Activated naive CD4-positive, alpha-beta T cell treated with anti-CD3 and anti-CD28 coated beads for 36 hours (primary cell): ENCODE data around the gene SLC30A1. TPM values are rescaled to one million over a fixed set of nuclear protein-coding genes. Genes with fewer than 3 reads are reported as not detected.

Experiments
- CTCF ChIA-PET: fragments of 350-600 bp; sonication (Branson Sonifier 250); formaldehyde crosslinking; loops from one replicate; lab custom pipeline; 2021; ENCODE audit warnings: antibody characterized with exemption; lab: Charles Lee
- DNase-seq: peaks from one replicate; pipeline ENCODE4 v3.0.0-alpha.2; 2020
- H3K27ac Mint-ChIP-seq: one replicate; pipeline ENCODE4 v1.8.0; 2021; ENCODE audit warnings: mild to moderate bottlenecking, mixed read lengths
- H3K27me3 Mint-ChIP-seq: one replicate; pipeline ENCODE4 v1.8.0; 2021; ENCODE audit warnings: low read depth, mixed read lengths
- H3K36me3 Mint-ChIP-seq: one replicate; pipeline ENCODE4 v1.8.0; 2021; ENCODE audit warnings: low read depth, mixed read lengths
- H3K4me1 Mint-ChIP-seq: one replicate; pipeline ENCODE4 v1.8.0; 2021; ENCODE audit warnings: low read depth, mixed read lengths
- H3K4me3 Mint-ChIP-seq: one replicate; pipeline ENCODE4 v1.8.0; 2021; ENCODE audit warnings: mild to moderate bottlenecking, moderate library complexity, mixed read lengths
- H3K9me3 Mint-ChIP-seq: one replicate; pipeline ENCODE4 v1.8.0; 2021; ENCODE audit warnings: mixed read lengths
- intact Hi-C: fragments of 100-400 bp; cut with micrococcal nuclease; formaldehyde crosslinking; loops from one replicate; pipeline ENCODE4 v1.15.1; 2023
- total RNA-seq, 2 experiments: library from RNA; stranded (reverse); gene quantifications; one replicate each; pipeline ENCODE4 v1.2.3, GENCODE V29; 2021

SLC30A1 gene
- total RNA-seq, 2 experiments from 2014 or later: 4.4 to 4.7 TPM

DNA sequence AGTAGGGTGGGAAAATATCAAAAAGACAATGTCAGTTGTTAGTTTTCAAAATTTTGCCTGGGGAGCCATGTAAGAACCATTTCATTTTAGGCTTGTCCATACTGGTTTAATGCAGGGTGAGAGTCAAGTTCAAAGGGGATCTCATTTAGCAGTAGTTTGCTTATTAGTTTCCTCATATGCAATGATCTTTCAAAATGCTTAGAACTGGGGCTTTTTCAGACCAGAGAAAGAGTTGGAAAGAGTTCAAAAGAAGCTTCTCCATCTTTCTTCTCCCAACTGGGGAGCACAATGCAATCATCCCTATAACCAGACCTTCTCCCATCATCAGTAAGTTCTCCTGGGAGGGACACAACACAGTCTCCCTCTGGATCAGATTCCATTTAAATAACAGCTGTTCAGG is 16.5 kb upstream of the SLC30A1 start:
- CTCF ChIA-PET: no interaction called here
- H3K36me3 Mint-ChIP-seq: no peaks in the 10 kb centered on the region
- no peak for DNase-seq
- intact Hi-C loops: no loop called here
- no peaks in the 10 kb centered on the region for H3K9me3 Mint-ChIP-seq
- H3K27me3 Mint-ChIP-seq: no peaks in the 10 kb centered on the region
- H3K27ac Mint-ChIP-seq: no peak overlapping the region
- peaks cover 3% of the 10 kb centered on the region for H3K4me1 Mint-ChIP-seq
- H3K4me3 Mint-ChIP-seq: no peak overlapping the region

DNA sequence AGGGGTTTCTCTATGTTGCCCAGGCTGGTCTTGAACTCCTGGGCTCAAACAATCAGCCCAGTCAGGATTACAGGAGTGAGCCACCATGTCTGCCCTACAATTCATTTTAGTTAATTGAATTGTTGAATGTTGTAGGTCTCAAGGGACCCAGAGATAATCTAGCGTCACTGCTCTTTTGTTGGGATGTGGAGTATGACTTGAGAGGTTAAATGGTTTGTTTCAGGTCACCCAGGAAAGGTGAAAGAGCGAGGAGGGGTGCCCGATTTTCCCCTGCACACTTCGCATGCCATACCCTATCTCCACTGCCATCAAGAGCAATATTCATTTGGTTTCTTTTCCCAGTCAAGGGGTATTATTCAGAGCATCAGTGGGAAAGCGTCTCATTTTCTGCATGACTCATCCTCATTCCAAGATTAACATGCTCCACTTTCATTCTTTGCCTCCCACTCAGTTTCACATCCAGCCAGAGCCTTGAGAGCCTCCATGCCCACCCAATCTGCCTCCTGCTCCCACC is 13.1 kb upstream of the SLC30A1 start:
- CTCF ChIA-PET: interaction anchor here (0.6 kb wide), 1 partner anchor 13 kb away, joined by 5 read pairs; no protein-coding TSS in a partner anchor
- intact Hi-C loops: no loop called here
- no peaks in the 10 kb centered on the region for H3K27me3 Mint-ChIP-seq

DNA sequence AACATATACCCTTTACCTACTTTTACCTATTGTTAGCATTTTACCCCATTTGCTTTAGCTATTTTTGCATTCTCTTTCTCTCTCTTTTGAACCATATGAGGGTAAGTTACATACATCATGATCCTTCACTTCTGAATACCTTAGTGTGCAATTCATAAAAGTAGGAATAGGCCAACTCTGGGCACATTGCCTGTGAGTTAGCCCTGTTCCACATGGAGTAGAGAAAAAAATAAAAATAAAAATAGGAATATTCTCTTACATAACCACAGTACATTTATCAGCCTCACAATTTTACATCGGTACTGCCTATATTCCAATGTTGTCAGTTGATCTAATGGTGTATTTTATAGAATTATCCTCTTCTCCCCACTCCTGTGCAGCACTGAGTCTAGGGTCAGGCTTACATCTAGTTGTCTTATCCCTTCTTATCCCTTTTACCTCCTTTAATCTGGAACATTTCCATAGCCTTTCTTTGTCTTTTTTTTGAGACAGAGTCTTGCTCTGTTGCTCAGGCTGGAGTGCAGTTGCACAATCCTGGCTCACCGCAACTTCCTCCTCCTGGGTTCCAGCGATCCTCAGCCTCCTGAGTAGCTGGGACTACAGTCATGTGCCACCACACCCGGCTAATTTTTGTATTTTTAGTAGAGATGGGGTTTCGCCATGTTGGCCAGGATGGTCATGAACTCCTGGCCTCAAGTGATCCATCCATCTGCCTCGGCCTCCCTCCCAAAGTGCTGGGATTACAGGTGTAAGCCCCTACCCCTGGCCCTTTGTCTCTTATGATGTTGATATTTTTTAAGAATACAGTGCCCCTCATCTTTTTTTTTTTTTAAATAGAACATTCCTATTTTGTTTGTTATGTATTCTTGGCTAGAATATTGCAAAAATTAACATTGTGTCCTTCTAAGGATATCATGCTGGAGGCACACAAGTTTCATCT is 11.1 kb upstream of the SLC30A1 start:
- H3K36me3 Mint-ChIP-seq: no peaks in the 10 kb centered on the region
- no peak for DNase-seq
- CTCF ChIA-PET: no interaction called here
- H3K4me1 Mint-ChIP-seq: peaks cover 4% of the 10 kb centered on the region
- intact Hi-C loops: no loop called here
- no peak overlapping the region for H3K4me3 Mint-ChIP-seq
- H3K27ac Mint-ChIP-seq: no peak overlapping the region
- H3K27me3 Mint-ChIP-seq: no peaks in the 10 kb centered on the region
- no peaks in the 10 kb centered on the region for H3K9me3 Mint-ChIP-seq

More for the DNA sequence above, 13.1 kb upstream of the SLC30A1 start:
- no peak for DNase-seq
- no peaks in the 10 kb centered on the region for H3K9me3 Mint-ChIP-seq
- no peaks in the 10 kb centered on the region for H3K36me3 Mint-ChIP-seq
- H3K4me3 Mint-ChIP-seq: no peak overlapping the region
- no peak overlapping the region for H3K27ac Mint-ChIP-seq
- H3K4me1 Mint-ChIP-seq: no peaks in the 10 kb centered on the region

GRCh38 chr1:211588711-211589110 is 9.8 kb upstream of the SLC30A1 start:
- Mint-ChIP-seq H3K27ac (no peak overlapping the region), H3K4me1 (peaks cover 4% of the 10 kb centered on the region), H3K9me3 (no peaks in the 10 kb centered on the region), H3K36me3 (no peaks in the 10 kb centered on the region), H3K4me3 (no peak overlapping the region), H3K27me3 (no peaks in the 10 kb centered on the region)
- CTCF ChIA-PET: interaction anchor here (0.6 to 0.7 kb wide), 2 partner anchors 10 to 66 kb away, joined by 3 read pairs; partner anchors contain the start of gene SLC30A1
- intact Hi-C loops: no loop called here
- DNase-seq: no peak

DNA sequence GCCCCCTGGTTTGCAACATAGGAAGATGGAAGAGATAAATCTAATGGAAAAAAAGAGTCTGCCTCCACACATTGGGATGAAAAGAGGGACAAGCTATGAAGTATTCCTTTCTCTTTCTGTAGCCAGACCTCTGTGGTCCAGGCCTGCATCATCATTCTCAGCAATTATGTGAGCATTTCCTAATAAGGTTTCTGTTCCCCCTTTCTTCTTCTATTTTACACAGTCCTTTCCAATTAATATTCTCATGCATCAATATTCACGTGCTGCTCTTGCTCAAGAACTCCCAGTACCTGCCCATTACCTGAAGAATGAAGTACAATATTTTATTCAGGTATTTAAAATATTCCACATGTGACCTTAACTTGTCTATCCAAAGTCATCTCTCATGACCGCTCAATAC is 8.2 kb upstream of the SLC30A1 start:
- H3K27me3 Mint-ChIP-seq: no peaks in the 10 kb centered on the region
- no peak overlapping the region for H3K4me3 Mint-ChIP-seq
- CTCF ChIA-PET: interaction anchor here (1.0 kb wide), 1 partner anchor 15 kb away, joined by 3 read pairs; no protein-coding TSS in a partner anchor
- intact Hi-C loops: no loop called here
- no peaks in the 10 kb centered on the region for H3K9me3 Mint-ChIP-seq
- no peaks in the 10 kb centered on the region for H3K36me3 Mint-ChIP-seq
- H3K4me1 Mint-ChIP-seq: peaks cover 5% of the 10 kb centered on the region
- H3K27ac Mint-ChIP-seq: no peak overlapping the region
- DNase-seq: no peak

DNA sequence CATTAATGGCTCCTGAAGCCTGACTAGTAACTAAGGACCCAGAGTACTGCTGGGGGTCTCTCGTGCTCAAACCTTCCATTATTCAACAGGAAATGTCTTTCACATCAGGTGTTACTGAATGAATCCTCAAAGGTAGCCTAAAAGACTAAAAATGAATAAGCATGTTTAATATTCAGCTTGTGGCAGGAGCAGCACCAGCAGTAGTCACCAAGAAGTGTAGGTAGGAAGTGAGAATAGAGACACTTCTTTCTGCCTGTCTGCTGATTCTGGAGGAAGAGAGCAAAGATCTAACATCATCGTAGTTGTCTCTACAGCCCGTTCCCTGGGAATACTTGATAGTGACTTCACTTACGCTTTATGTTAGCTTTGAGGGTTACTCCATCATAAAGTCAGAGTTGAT is 7.6 kb upstream of the SLC30A1 start:
- Mint-ChIP-seq H3K4me3 (no peak overlapping the region), H3K4me1 (peaks cover 9% of the 10 kb centered on the region), H3K36me3 (no peaks in the 10 kb centered on the region), H3K27ac (no peak overlapping the region), H3K9me3 (no peaks in the 10 kb centered on the region), H3K27me3 (no peaks in the 10 kb centered on the region)
- CTCF ChIA-PET: interaction anchor here (1.0 kb wide), 1 partner anchor 16 kb away, joined by 3 read pairs; no protein-coding TSS in a partner anchor
- DNase-seq: no peak
- intact Hi-C loops: no loop called here

- Mint-ChIP-seq H3K9me3 (no peaks in the 10 kb centered on the region), H3K4me1 (peaks cover 14% of the 10 kb centered on the region), H3K36me3 (peaks cover under 1% of the 10 kb centered on the region), H3K4me3 (no peak overlapping the region), H3K27ac (no peak overlapping the region), H3K27me3 (no peaks in the 10 kb centered on the region)
- CTCF ChIA-PET: interaction anchor here (1.2 to 2.2 kb wide), 2 partner anchors 70 to 72 kb away, joined by 3 to 8 read pairs; no protein-coding TSS in a partner anchor
- DNase-seq: no peak
- intact Hi-C loops: no loop called here
Observed at GRCh38 chr1:211583011-211583992, 4.3 kb upstream of the SLC30A1 start.

DNA sequence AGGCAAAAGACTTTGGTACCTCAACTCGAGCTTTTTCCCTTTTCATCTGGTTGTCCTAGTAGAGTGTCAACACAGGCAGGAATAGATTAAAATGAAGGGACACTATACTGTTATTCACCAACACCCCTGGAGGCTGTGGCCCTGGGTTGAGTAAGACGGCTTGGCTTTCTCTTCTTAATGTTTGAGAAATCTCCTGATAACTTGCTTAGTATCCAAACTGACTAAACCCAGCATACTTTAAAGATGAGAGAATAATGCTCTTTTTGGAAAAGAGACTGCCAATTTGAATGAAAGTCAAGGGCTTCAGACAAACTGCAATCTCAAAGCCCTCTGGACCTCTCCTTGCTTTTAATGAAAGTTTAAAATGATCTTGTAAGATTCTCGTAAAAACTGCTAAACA is 2.6 kb upstream of the SLC30A1 start:
- intact Hi-C loops: loop anchor here (2.0 kb wide), 1 partner anchor 25 kb away; no protein-coding TSS in a partner anchor
- Mint-ChIP-seq H3K27me3 (no peaks in the 10 kb centered on the region), H3K36me3 (peaks cover 2% of the 10 kb centered on the region), H3K27ac (no peak overlapping the region), H3K4me1 (peaks cover 15% of the 10 kb centered on the region), H3K9me3 (no peaks in the 10 kb centered on the region), H3K4me3 (no peak overlapping the region)
- no peak for DNase-seq
- CTCF ChIA-PET: interaction anchor here (1.7 kb wide), 1 partner anchor 67 kb away, joined by 4 read pairs; no protein-coding TSS in a partner anchor

DNA sequence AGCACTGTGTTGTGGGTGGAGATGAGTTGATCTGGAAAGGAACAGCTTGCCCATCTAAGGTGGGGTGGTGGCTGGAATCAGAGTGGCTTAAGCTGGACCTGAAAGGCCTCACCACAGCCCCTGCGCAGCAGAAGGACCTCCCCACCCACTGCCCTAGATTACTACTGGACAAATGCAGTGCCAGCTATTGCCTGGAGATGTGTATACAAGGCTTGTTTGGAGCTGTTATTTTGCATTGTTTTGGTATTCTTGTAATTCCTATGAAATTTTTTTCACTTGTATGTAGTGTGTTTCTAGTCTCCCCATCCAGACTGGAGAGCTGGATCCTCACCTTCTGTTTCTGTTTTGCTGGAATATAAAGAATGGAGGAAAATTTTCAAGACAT is 1.3 kb upstream of the SLC30A1 start:
- Mint-ChIP-seq H3K4me1 (peaks cover 24% of the 10 kb centered on the region), H3K4me3 (peak overlapping the region; percentile 79), H3K27me3 (no peaks in the 10 kb centered on the region), H3K36me3 (peaks cover 4% of the 10 kb centered on the region), H3K9me3 (no peaks in the 10 kb centered on the region), H3K27ac (no peak overlapping the region)
- DNase-seq: no peak
- CTCF ChIA-PET: interaction anchor here (0.8 to 2.7 kb wide), 3 partner anchors 66 to 455 kb away, joined by 3 to 9 read pairs (median 4); partner anchors contain the start of genes DTL and INTS7
- intact Hi-C loops: loop anchor here (2.0 kb wide), 1 partner anchor 27 kb away; no protein-coding TSS in a partner anchor

GRCh38 chr1:211579440-211580302 is 710 bp upstream of the SLC30A1 start:
- peak; percentile 79 for DNase-seq
- intact Hi-C loops: loop anchor here (1.0 to 10.0 kb wide), 16 partner anchors 27 to 1815 kb away; partner anchors contain the start of genes ANGEL2, DTL, INTS7 and LPGAT1
- peak overlapping the region; percentile 79 for H3K4me3 Mint-ChIP-seq
- no peaks in the 10 kb centered on the region for H3K9me3 Mint-ChIP-seq
- H3K27me3 Mint-ChIP-seq: no peaks in the 10 kb centered on the region
- CTCF ChIA-PET: interaction anchor here (0.7 to 2.7 kb wide), 7 partner anchors 9 to 75 kb away, joined by 3 to 9 read pairs (median 4); no protein-coding TSS in a partner anchor
- H3K36me3 Mint-ChIP-seq: peaks cover 4% of the 10 kb centered on the region
- H3K27ac Mint-ChIP-seq: peak overlapping the region; percentile 32
- H3K4me1 Mint-ChIP-seq: peaks cover 28% of the 10 kb centered on the region
